Measurements from ENCODE around the gene BMP6. TPM values are rescaled to one million over a fixed set of nuclear protein-coding genes. Genes with fewer than 3 reads are reported as not detected.
A peak's percentile ranks its signal among the peaks of the same experiment; 100 is the strongest.

BMP6 gene
- total RNA-seq, 4 donors from 2014 or later = 0.57 to 2.9 (median 1.1) TPM

DNA sequence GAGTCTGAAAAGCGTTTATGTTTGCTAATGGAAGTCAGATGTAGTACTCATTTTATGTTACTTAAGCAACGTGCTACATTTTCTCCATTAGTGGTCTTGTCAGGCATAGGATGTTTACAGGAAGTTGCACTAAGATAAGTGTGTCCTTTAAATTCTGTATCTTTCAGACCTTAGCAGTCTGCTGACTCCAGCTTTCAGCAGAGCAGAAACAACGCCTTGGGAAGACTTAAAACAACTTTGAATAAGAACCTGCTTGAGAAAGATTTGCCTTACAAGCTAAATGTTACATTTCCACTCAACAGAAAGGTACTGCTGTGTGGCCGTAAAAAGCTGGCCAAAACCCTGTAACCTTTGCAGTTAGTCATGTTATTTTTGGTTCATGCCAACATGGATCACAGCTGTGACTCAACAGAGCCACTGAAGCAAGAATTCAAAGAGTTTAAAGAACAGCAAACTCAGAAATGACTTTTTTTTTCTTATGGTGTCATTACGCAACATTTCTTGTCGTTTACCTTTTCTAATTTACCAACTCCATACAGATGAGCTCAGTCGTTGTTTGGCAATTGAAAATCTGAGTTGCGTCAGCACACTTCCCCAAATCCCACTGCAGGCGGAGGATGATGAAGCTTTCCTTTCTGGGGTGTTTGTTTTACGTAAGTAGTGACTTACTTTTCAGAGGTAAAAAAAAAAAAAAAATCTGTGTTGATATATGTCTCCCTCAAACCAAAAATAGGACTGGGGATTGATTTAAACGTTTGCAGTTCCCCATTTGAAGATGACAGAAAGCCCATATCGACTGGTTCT is 27.9 kb upstream of the BMP6 start:
- H3K27ac ChIP-seq = peak overlapping the region; percentile 33 to 49 (median 40)
- DNase-seq = no peak
- intact Hi-C loops (cut with DNase I) = no loop called here
- TF ChIP-seq, protein P1, sequence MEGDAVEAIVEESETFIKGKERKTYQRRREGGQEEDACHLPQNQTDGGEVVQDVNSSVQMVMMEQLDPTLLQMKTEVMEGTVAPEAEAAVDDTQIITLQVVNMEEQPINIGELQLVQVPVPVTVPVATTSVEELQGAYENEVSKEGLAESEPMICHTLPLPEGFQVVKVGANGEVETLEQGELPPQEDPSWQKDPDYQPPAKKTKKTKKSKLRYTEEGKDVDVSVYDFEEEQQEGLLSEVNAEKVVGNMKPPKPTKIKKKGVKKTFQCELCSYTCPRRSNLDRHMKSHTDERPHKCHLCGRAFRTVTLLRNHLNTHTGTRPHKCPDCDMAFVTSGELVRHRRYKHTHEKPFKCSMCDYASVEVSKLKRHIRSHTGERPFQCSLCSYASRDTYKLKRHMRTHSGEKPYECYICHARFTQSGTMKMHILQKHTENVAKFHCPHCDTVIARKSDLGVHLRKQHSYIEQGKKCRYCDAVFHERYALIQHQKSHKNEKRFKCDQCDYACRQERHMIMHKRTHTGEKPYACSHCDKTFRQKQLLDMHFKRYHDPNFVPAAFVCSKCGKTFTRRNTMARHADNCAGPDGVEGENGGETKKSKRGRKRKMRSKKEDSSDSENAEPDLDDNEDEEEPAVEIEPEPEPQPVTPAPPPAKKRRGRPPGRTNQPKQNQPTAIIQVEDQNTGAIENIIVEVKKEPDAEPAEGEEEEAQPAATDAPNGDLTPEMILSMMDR (IDR thresholded peaks at IDR 0.05) = no peak
- no peak for TF ChIP-seq POLR2A (IDR thresholded peaks at IDR 0.05)
- no peaks in the 10 kb centered on the region for H3K27me3 ChIP-seq
- no peaks in the 10 kb centered on the region for H3K36me3 ChIP-seq
- H3K4me3 ChIP-seq = no peak overlapping the region
- H3K4me1 ChIP-seq = peaks cover 0 to 11% (median 5%) of the 10 kb centered on the region in 3 donors
- H3K9me3 ChIP-seq = no peaks in the 10 kb centered on the region
- 12 to 14% methylated on average over 12 of the region's 12 CpGs for WGBS, 2 donors

DNA sequence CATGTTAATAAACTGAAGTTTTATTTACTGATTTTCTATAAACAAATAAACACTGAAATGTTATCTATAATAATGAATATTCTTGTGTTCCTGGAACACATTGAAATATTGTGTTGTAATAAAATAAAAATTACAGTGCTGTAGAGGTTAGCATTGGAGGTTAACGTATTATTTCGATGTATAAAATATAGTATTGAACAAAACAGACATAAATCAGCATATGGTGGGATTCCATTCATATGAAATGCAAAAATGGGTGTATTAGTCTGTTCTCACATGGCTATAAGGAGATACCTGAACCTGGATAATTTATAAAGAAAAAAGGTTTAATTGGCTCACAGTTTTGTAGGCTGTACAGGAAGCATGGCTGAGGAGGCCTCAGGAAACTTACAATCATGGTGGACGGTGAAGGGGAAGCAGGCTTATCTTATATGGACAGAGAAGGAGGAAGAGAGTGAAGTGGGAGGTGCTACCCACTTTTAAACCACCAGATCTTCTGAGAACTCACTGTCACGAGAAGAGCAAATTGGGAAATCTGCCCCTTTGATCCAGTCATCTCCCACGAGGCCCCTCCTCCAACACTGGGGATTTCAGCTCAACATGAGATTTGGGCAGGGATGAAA is 24.6 kb upstream of the BMP6 start:
- intact Hi-C loops (cut with DNase I) = no loop called here
- no peak for TF ChIP-seq POLR2A (IDR thresholded peaks at IDR 0.05)
- TF ChIP-seq, protein P1 (IDR thresholded peaks at IDR 0.05) = no peak
- DNase-seq = no peak

DNA sequence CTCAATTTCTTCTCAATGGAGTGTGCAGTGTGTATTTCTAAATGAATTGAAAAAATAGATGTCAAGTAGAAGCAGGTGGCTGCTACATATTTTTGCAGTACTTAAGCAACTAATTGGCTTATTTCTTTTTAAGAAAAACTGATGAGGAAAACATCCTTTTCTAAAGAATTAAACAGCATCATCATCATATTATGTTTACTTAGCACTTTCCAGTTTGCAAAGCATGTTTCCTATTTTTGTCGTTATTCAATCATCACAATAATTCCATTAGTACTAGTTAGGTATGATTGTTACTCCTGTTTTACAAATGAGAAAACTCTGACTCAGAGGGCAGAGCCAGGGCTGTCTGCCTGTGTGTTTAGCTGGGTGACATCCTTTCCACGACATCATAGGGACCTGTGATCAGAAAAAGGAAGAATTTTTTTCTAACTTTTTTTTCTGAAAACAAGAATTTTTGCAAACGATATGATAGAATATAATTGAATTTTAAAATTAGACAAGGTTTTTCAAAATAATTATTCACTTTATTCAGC is 22.7 kb upstream of the BMP6 start:
- no peaks in the 10 kb centered on the region for H3K27me3 ChIP-seq
- peaks cover 0 to 4% (median 0%) of the 10 kb centered on the region in 3 donors for H3K4me1 ChIP-seq
- intact Hi-C loops (cut with DNase I) = no loop called here
- H3K27ac ChIP-seq = no peak overlapping the region
- no peaks in the 10 kb centered on the region for H3K36me3 ChIP-seq
- DNase-seq = no peak
- WGBS, 2 donors = 49 to 51% methylated on average over 3 of the region's 3 CpGs
- H3K9me3 ChIP-seq = no peaks in the 10 kb centered on the region
- H3K4me3 ChIP-seq = no peak overlapping the region
- TF ChIP-seq, protein P1 (IDR thresholded peaks at IDR 0.05) = no peak
- TF ChIP-seq POLR2A (IDR thresholded peaks at IDR 0.05) = no peak

More for the DNA sequence above, 24.6 kb upstream of the BMP6 start:
- H3K9me3 ChIP-seq = no peaks in the 10 kb centered on the region
- no peaks in the 10 kb centered on the region for H3K27me3 ChIP-seq
- no peak overlapping the region for H3K4me3 ChIP-seq
- H3K4me1 ChIP-seq = peaks cover 0 to 11% (median 5%) of the 10 kb centered on the region in 3 donors
- H3K27ac ChIP-seq = no peak overlapping the region
- 75 to 80% methylated on average over 5 of the region's 5 CpGs for WGBS, 2 donors
- no peaks in the 10 kb centered on the region for H3K36me3 ChIP-seq

DNA sequence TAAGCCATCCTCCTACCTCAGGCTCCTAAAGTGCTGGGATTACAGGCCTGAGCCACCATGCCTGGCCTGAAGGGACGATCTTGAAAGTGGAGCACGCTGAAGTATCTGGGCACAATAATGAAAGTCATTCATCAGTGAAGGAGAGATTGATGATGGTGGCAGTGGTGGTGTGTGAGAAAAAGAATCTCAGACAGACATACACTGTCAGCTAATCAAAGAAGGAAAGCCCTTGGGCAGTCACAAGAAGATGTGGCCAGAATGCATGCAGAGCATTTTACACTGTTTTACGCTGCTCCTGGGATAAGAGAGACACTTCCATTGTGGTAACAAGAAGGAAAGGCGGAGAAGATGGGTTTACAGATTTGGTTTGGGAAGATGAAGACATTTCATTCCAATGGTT is 20.4 kb upstream of the BMP6 start:
- Histone ChIP-seq H3K27me3 (no peaks in the 10 kb centered on the region), H3K9me3 (no peaks in the 10 kb centered on the region), H3K4me3 (no peak overlapping the region), H3K36me3 (no peaks in the 10 kb centered on the region), H3K27ac (no peak overlapping the region), H3K4me1 (no peaks in the 10 kb centered on the region)
- intact Hi-C loops (cut with DNase I) = no loop called here
- 74 to 76% methylated on average over 4 of the region's 4 CpGs for WGBS, 2 donors
- TF ChIP-seq, protein P1 (IDR thresholded peaks at IDR 0.05) = no peak
- no peak for DNase-seq

DNA sequence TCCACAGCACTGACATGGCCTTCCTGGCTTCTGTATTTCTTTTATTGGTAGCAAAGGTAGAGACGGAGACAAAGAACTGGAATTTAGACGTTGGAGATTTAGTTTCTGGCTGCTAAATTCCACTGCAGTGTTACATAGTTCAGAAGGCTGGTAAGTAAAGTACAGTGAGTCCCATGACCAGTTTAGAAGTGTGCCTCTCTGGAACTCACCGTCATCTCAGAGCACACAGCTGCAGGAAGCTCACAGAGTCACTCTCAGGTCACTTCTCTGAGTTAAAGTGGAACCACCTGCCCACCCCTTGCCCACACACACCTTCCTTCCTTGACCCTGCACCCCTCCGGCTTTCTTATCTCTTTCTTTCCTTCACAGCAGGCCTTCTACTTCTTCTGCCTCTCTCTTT is 19.6 kb upstream of the BMP6 start:
- intact Hi-C loops (cut with DNase I) = no loop called here

More for the DNA sequence above, 19.6 kb upstream of the BMP6 start:
- H3K27ac ChIP-seq = no peak overlapping the region
- whole genome bisulfite sequencing, 2 donors = 60 to 68% methylated on average over 4 of the region's 4 CpGs
- TF ChIP-seq, protein P1 (IDR thresholded peaks at IDR 0.05) = no peak
- TF ChIP-seq POLR2A (IDR thresholded peaks at IDR 0.05) = no peak
- H3K4me1 ChIP-seq = no peaks in the 10 kb centered on the region
- no peak for DNase-seq
- H3K9me3 ChIP-seq = peaks cover 0 to 5% (median 0%) of the 10 kb centered on the region in 3 donors
- H3K4me3 ChIP-seq = no peak overlapping the region
- no peaks in the 10 kb centered on the region for H3K27me3 ChIP-seq
- no peaks in the 10 kb centered on the region for H3K36me3 ChIP-seq

Data from esophagus squamous epithelium (tissue), 5 donors.